Endothelial cell of umbilical vein (primary cell): Measurements from ENCODE around the gene ZIC1. TPM values are rescaled to one million over a fixed set of nuclear protein-coding genes. Genes with fewer than 3 reads are reported as not detected.

ENCODE experiments used
- BruUV-seq: library from RNA; stranded (reverse); fragments of 400-500 nt; replicated peaks from 2 replicates; lab custom pipeline; 2021; lab: Mats Ljungman, UMichigan
- CTCF ChIA-PET: fragments of 300-600, 350-600 bp; sonication (Branson Sonifier 250); formaldehyde crosslinking; loops from one replicate; lab custom pipeline; 2021; ENCODE audit warnings: antibody characterized with exemption, inconsistent platforms; lab: Charles Lee
- POLR2A ChIA-PET: fragments of 300-600, 350-600 bp; sonication (Branson Sonifier 250); formaldehyde crosslinking; loops from one replicate; lab custom pipeline; 2021; ENCODE audit warnings: antibody characterized with exemption, inconsistent platforms; lab: Charles Lee
- DNase-seq: peaks from one replicate; pipeline ENCODE4 v3.0.0-alpha.2; 2011; ENCODE audit warnings: low read depth, low spot score
- FAIRE-seq: peaks from 2 replicates; lab custom pipeline; 2011; peaks lifted over from hg19 to GRCh38; lab: Jason Lieb, UNC
- H2AFZ ChIP-seq: 2 replicates; pipeline ENCODE4 v1.6.0; 2012; ENCODE audit warnings: low read depth, low read length, control low read depth, inconsistent platforms
- H3K27ac ChIP-seq: 2 replicates; pipeline ENCODE4 v1.5.1; 2011; ENCODE audit warnings: low read depth, mild to moderate bottlenecking, control low read depth, low read length, moderate library complexity; ENCODE audit not compliant: insufficient read depth
- H3K27me3 ChIP-seq, 2 experiments: 2 replicates each; pipeline versions ENCODE4 v1.6.0 to v1.6.1; 2011; ENCODE audit warnings: low read length in 2 of 2, mixed read lengths in 1 of 2; ENCODE audit not compliant: control insufficient read depth in 2 of 2, insufficient read depth in 2 of 2
- H3K36me3 ChIP-seq, 2 experiments: 2 replicates in 1 of 2; 3 replicates in 1 of 2; pipeline ENCODE4 v1.5.1; 2011; ENCODE audit warnings: low read length in 2 of 2, mild to moderate bottlenecking in 1 of 2, moderate library complexity in 1 of 2; ENCODE audit not compliant: control insufficient read depth in 2 of 2, insufficient read depth in 2 of 2; ENCODE audit errors: extremely low read depth in 1 of 2
- H3K4me1 ChIP-seq: 3 replicates; pipeline ENCODE4 v1.5.1; 2011; ENCODE audit warnings: mild to moderate bottlenecking, low read length; ENCODE audit not compliant: control insufficient read depth, insufficient read depth; ENCODE audit errors: extremely low read depth
- H3K4me2 ChIP-seq: 2 replicates; pipeline ENCODE4 v1.6.1; 2011; ENCODE audit warnings: low read length, control low read depth, mixed read lengths; ENCODE audit not compliant: insufficient read depth
- H3K4me3 ChIP-seq, 3 experiments: fragments of 200-600 bp in 1 of 3; sonication (generic), shearing (Covaris generic) in 1 of 3; replicated peaks in 1 of 3; 2 replicates each; pipeline ENCODE4 v1.5.1; 2011 to 2016; ENCODE audit warnings: control low read depth in 3 of 3, low read length in 3 of 3, mild to moderate bottlenecking in 2 of 3, inconsistent platforms in 1 of 3, low read depth in 1 of 3, moderate library complexity in 1 of 3; ENCODE audit not compliant: insufficient read depth in 1 of 3
- H3K79me2 ChIP-seq: 2 replicates; pipeline ENCODE4 v1.6.0; 2012; ENCODE audit warnings: low read length, inconsistent platforms; ENCODE audit not compliant: control insufficient read depth, insufficient read depth
- H3K9ac ChIP-seq: replicated peaks from 2 replicates; pipeline ENCODE3; 2011; ENCODE audit warnings: low read length, control low read depth; ENCODE audit not compliant: insufficient read depth; ENCODE audit errors: extremely low read depth
- H3K9me1 ChIP-seq: replicated peaks from 3 replicates; pipeline ENCODE4 v1.6.0; 2011; ENCODE audit warnings: mild to moderate bottlenecking, low read length; ENCODE audit not compliant: control insufficient read depth, insufficient read depth; ENCODE audit errors: extremely low read depth
- H3K9me3 ChIP-seq: replicated peaks from 2 replicates; pipeline ENCODE4 v1.5.1; 2012; ENCODE audit warnings: low read length, inconsistent platforms; ENCODE audit not compliant: control insufficient read depth, insufficient read depth
- H4K20me1 ChIP-seq: replicated peaks from 2 replicates; pipeline ENCODE3; 2011; ENCODE audit warnings: mild to moderate bottlenecking, low read length; ENCODE audit not compliant: control insufficient read depth, insufficient read depth; ENCODE audit errors: extremely low read depth
- EZH2 ChIP-seq: IDR thresholded peaks from 2 replicates; pipeline ENCODE4 v1.6.1; 2012; ENCODE audit warnings: borderline replicate concordance, low read depth, mild to moderate bottlenecking, moderate library complexity, low read length, inconsistent platforms; ENCODE audit not compliant: severe bottlenecking
- FOS ChIP-seq: IDR thresholded peaks from 2 replicates; pipeline ENCODE4 v1.6.1; 2011; ENCODE audit warnings: mild to moderate bottlenecking, low read length, moderate library complexity, borderline replicate concordance; ENCODE audit not compliant: insufficient read depth
- dilution Hi-C: fragments of 300-500 bp; cut with MboI; formaldehyde crosslinking; loops from one replicate; pipeline ENCODE4 v1.15.0; 2019; ENCODE audit warnings: low sequenced_read_pairs; ENCODE audit not compliant: extremely low pct_ligation_motif_present
- intact Hi-C: fragments of 100-400 bp; cut with micrococcal nuclease; formaldehyde crosslinking; loops from one replicate; pipeline ENCODE4 v1.10.0; 2022
- polyA plus RNA-seq, 4 experiments: library from polyadenylated mRNA; depleted of rRNA in 3 of 4; stranded (reverse) in 3 of 4; unstranded in 1 of 4; fragments of >200 nt; gene quantifications; 2 replicates each; pipeline versions ENCODE4 v1.2.1 to v1.2.3, GENCODE V29; 2011 to 2012; ENCODE audit warnings: missing spikeins in 1 of 4
- total RNA-seq: library from RNA; stranded (reverse); gene quantifications from 2 replicates; pipeline ENCODE4 v1.2.3, GENCODE V29; 2021
- TF ChIP-seq, protein P1 (sequence below), 2 donors: IDR thresholded peaks; 1 replicate in 1 of 2; 2 replicates in 1 of 2; pipeline ENCODE4 v1.5.1; 2011; ENCODE audit warnings: low read length in 2 of 2, mild to moderate bottlenecking in 2 of 2, moderate library complexity in 2 of 2, control low read depth in 1 of 2, inconsistent platforms in 1 of 2, low read depth in 1 of 2; ENCODE audit not compliant: insufficient read depth in 1 of 2; ENCODE audit errors: extremely low read depth in 1 of 2

The ZIC1 gene
- total and polyA plus RNA-seq, 2 donors (not counting 3 experiments of a cell fraction or from before 2014, with no cell fraction given) = not detected

DNA sequence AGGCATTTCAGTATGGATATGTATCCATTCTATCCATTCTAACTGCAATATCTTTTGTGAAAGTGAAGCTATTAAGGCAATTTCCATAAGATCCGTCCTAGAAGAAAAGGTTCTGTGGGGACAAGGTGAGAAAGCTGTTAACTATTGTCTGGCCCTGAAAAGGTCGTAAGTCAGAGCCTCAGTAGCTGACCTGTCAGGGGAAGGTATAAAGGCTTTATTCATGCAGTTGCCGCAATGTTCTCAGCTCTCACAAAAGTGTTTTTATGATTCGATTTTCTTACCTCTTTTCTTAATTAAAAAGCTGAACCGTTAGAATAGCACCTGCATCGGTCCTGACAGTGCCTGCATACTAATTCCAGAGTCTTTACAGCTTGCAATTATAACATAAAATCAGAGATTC is 27.6 kb upstream of the ZIC1 start:
- no peak overlapping the region for H3K9ac ChIP-seq
- no peaks in the 10 kb centered on the region for H3K79me2 ChIP-seq
- no peak overlapping the region for H3K4me3 ChIP-seq
- intact Hi-C loops = loop anchor here (10.0 kb wide), 1 partner anchor 233 kb away; no protein-coding TSS in a partner anchor
- H3K27ac ChIP-seq = no peak overlapping the region
- no peak overlapping the region for H3K4me2 ChIP-seq
- H3K36me3 ChIP-seq = no peaks in the 10 kb centered on the region
- no peaks in the 10 kb centered on the region for H3K9me3 ChIP-seq
- CTCF ChIA-PET = interaction anchor here (1.7 kb wide), 1 partner anchor 11 kb away, joined by 8 read pairs; no protein-coding TSS in a partner anchor
- FAIRE-seq (no peak), DNase-seq (no peak)
- TF ChIP-seq FOS = no peak
- TF ChIP-seq EZH2 = peak; percentile 7
- BruUV-seq = no TSS peak
- peaks cover 90 to 99% of the 10 kb centered on the region in 2 experiments for H3K27me3 ChIP-seq
- dilution Hi-C loops = no loop called here
- no peaks in the 10 kb centered on the region for H3K4me1 ChIP-seq
- no peak overlapping the region for H2AFZ ChIP-seq
- POLR2A ChIA-PET = no interaction called here
- H4K20me1 ChIP-seq = no peaks in the 10 kb centered on the region
- H3K9me1 ChIP-seq = no peaks in the 10 kb centered on the region

DNA sequence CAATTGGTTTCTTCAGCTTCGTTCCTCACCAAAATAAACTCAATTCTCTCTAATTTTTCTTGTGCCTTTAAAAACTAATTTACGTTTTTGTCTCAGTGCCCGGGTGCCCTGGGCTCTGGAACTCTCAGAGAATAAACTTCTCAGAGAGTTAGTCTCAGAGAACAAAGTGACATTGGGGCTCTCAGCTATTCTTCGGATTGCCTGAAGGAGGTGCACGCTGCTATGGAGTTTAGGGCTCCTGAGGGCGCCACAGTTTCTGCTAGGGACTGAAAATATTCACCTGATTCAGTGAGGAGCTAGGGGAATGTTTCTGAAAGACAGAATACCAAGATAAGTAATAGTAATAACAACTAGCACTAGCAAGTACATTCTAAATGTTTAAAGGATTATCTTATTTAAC is 25.5 kb upstream of the ZIC1 start:
- H3K9me3 ChIP-seq = no peaks in the 10 kb centered on the region
- no peaks in the 10 kb centered on the region for H3K79me2 ChIP-seq
- dilution Hi-C loops = no loop called here
- H3K9ac ChIP-seq = no peak overlapping the region
- H4K20me1 ChIP-seq = no peaks in the 10 kb centered on the region
- peaks cover 90 to 99% of the 10 kb centered on the region in 2 experiments for H3K27me3 ChIP-seq
- DNase-seq (no peak), FAIRE-seq (no peak)
- H3K9me1 ChIP-seq = no peaks in the 10 kb centered on the region
- H3K4me2 ChIP-seq = no peak overlapping the region
- H3K4me1 ChIP-seq = no peaks in the 10 kb centered on the region
- ChIA-PET CTCF (interaction anchor here (0.8 to 2.7 kb wide), 20 partner anchors 9 to 983 kb away, joined by 3 to 32 read pairs (median 4); no protein-coding TSS in a partner anchor), POLR2A (no interaction called here)
- H3K36me3 ChIP-seq = no peaks in the 10 kb centered on the region
- no peak overlapping the region for H3K27ac ChIP-seq
- H3K4me3 ChIP-seq = no peak overlapping the region
- BruUV-seq = no TSS peak
- H2AFZ ChIP-seq = no peak overlapping the region
- intact Hi-C loops = loop anchor here (1.0 to 10.0 kb wide), 2 partner anchors 231 to 694 kb away; no protein-coding TSS in a partner anchor
- TF ChIP-seq FOS = no peak
- TF ChIP-seq, protein P1, sequence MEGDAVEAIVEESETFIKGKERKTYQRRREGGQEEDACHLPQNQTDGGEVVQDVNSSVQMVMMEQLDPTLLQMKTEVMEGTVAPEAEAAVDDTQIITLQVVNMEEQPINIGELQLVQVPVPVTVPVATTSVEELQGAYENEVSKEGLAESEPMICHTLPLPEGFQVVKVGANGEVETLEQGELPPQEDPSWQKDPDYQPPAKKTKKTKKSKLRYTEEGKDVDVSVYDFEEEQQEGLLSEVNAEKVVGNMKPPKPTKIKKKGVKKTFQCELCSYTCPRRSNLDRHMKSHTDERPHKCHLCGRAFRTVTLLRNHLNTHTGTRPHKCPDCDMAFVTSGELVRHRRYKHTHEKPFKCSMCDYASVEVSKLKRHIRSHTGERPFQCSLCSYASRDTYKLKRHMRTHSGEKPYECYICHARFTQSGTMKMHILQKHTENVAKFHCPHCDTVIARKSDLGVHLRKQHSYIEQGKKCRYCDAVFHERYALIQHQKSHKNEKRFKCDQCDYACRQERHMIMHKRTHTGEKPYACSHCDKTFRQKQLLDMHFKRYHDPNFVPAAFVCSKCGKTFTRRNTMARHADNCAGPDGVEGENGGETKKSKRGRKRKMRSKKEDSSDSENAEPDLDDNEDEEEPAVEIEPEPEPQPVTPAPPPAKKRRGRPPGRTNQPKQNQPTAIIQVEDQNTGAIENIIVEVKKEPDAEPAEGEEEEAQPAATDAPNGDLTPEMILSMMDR (IDR thresholded peaks at IDR 0.05; ENCODE audit: extremely low read depth in 1 of 2, insufficient read depth in 1 of 2, low read depth in 1 of 2, low read length in 2 of 2) = peak; percentile 27 to 38
